Mononuclear cell (primary cell): ENCODE data around the gene DBH. TPM values are rescaled to one million over a fixed set of nuclear protein-coding genes. Genes with fewer than 3 reads are reported as not detected.

Experiments
- H3K27me3 ChIP-seq: 2 replicates; pipeline ENCODE4 v1.6.0; 2011; ENCODE audit warnings: low read length, control low read depth; ENCODE audit not compliant: insufficient read depth
- H3K4me1 ChIP-seq: 2 replicates; pipeline ENCODE4 v1.5.1; 2011; ENCODE audit warnings: mild to moderate bottlenecking, low read length, control low read depth; ENCODE audit not compliant: insufficient read depth
- H3K4me3 ChIP-seq: 2 replicates; pipeline ENCODE4 v1.5.1; 2011; ENCODE audit warnings: mild to moderate bottlenecking, low read length, moderate library complexity
- H3K9me3 ChIP-seq: 2 replicates; pipeline ENCODE4 v1.5.1; 2011; ENCODE audit warnings: low read depth, mild to moderate bottlenecking, control low read depth, low read length
- total RNA-seq: library from RNA; depleted of rRNA; stranded (reverse); fragments of >200 nt; gene quantifications from one replicate; pipeline ENCODE4 v1.2.3, GENCODE V29; 2012

Gene DBH
- total RNA-seq, 1 donor, result 0.10 TPM

GRCh38 chr9:133707065-133707762 is 71.1 kb downstream of the DBH start:
- no peak overlapping the region for H3K4me3 ChIP-seq
- peaks cover 15% of the 10 kb centered on the region for H3K4me1 ChIP-seq

GRCh38 chr9:133707763-133708245 is 71.6 kb downstream of the DBH start:
- Histone ChIP-seq H3K9me3 (no peaks in the 10 kb centered on the region), H3K27me3 (no peaks in the 10 kb centered on the region), H3K4me1 (peaks cover 10% of the 10 kb centered on the region), H3K4me3 (no peak overlapping the region)

More at GRCh38 chr9:133707065-133707762, 71.1 kb downstream of the DBH start:
- Histone ChIP-seq H3K9me3 (no peaks in the 10 kb centered on the region), H3K27me3 (no peaks in the 10 kb centered on the region)

- Histone ChIP-seq H3K27me3 (no peaks in the 10 kb centered on the region), H3K4me3 (no peak overlapping the region), H3K4me1 (peaks cover 5% of the 10 kb centered on the region), H3K9me3 (no peaks in the 10 kb centered on the region)
Measured at GRCh38 chr9:133708246-133709014, 72.3 kb downstream of the DBH start.

Other genes starting within 250 kb of the DBH start
- 9.0 TPM for gene REXO4, start 218.4 kb upstream of the DBH start, total RNA-seq
- gene ADAMTS13, start 214.0 kb upstream of the DBH start, total RNA-seq, result 0.42 TPM
- 2.3 TPM for gene CACFD1, start 176.4 kb upstream of the DBH start, total RNA-seq
- gene SLC2A6, start 157.3 kb upstream of the DBH start, total RNA-seq, result 23.3 TPM
- not detected for gene MYMK, start 111.4 kb upstream of the DBH start, total RNA-seq
- 0.10 TPM for gene ADAMTSL2, start 101.7 kb upstream of the DBH start, total RNA-seq
- gene FAM163B, start 27.0 kb upstream of the DBH start, total RNA-seq, result not detected
- 4.7 TPM for gene SARDH, start 102.0 kb downstream of the DBH start, total RNA-seq